Muscle of leg (tissue), 16 donors: ENCODE measurements around the gene ZCCHC10. TPM values are rescaled to one million over a fixed set of nuclear protein-coding genes. Genes with fewer than 3 reads are reported as not detected.

Experiments used
- DNase-seq: peaks from one replicate; pipeline ENCODE4 v3.0.0; 2013
- H3K27ac ChIP-seq: one replicate; pipeline ENCODE4 v1.5.1; 2013; ENCODE audit warnings: mild to moderate bottlenecking, low read length, control low read depth
- H3K27me3 ChIP-seq: one replicate; pipeline ENCODE4 v1.6.1; 2013; ENCODE audit warnings: low read length; ENCODE audit not compliant: control insufficient read depth, insufficient read depth
- H3K36me3 ChIP-seq: one replicate; pipeline ENCODE4 v1.6.1; 2013; ENCODE audit warnings: low read length; ENCODE audit not compliant: control insufficient read depth, insufficient read depth
- H3K4me1 ChIP-seq: one replicate; pipeline ENCODE4 v1.6.1; 2013; ENCODE audit warnings: low read length; ENCODE audit not compliant: control insufficient read depth, insufficient read depth
- H3K4me3 ChIP-seq: one replicate; pipeline ENCODE4 v1.5.1; 2013; ENCODE audit warnings: low read length, control low read depth
- H3K9me3 ChIP-seq: replicated peaks from 2 replicates; pipeline ENCODE4 v1.6.1; 2013; ENCODE audit warnings: low read depth, low read length; ENCODE audit not compliant: control insufficient read depth
- WGBS: methylation state at CpG from one replicate; pipeline ENCODE4 v1.1.5; 2013; ENCODE audit warnings: missing lambda C conversion rate; ENCODE audit not compliant: insufficient coverage; 5-methylcytosine and 5-hydroxymethylcytosine counted together
- long read RNA-seq, 11 donors: transcript quantifications; one replicate each; lab custom pipeline, GENCODE V29; 2026
- polyA plus RNA-seq, 8 donors: library from polyadenylated mRNA; unstranded; fragments of 120-200 nt; gene quantifications; one replicate each; pipeline versions ENCODE4 v1.2.1 to v1.2.3, GENCODE V29; 2013; ENCODE audit warnings: inconsistent platforms in 1 of 8, low replicate concordance in 1 of 8; ENCODE audit not compliant: insufficient read length in 8 of 8, insufficient read depth in 1 of 8
- total RNA-seq: library from RNA; stranded (reverse); fragments of 120-200 nt; gene quantifications from one replicate; pipeline ENCODE4 v1.2.4, GENCODE V29; 2013

Gene ZCCHC10
- total RNA-seq (11.6 TPM), polyA plus RNA-seq (10 to 100 TPM; 17.6 to 28.0 (median 23.0) TPM)
- long read RNA-seq, donor 1, partial matches to known transcripts: 0 of 7 reads
- long read RNA-seq, donor 1, other reads (novel, unspliced or antisense): 0 of 7 reads
- long read RNA-seq, donor 2, partial matches to known transcripts: 0 of 2 reads
- long read RNA-seq, donor 2, other reads (novel, unspliced or antisense): 0 of 2 reads
- long read RNA-seq, donor 3, transcript ZCCHC10-201 (4 exons, 2,178 nt): major isoform, 8 of 14 reads
- long read RNA-seq, donor 3, partial matches to known transcripts: 0 of 14 reads
- long read RNA-seq, donor 3, other reads (novel, unspliced or antisense): 0 of 14 reads
- long read RNA-seq, donor 4, partial matches to known transcripts: 0 of 7 reads
- long read RNA-seq, donor 4, other reads (novel, unspliced or antisense): 0 of 7 reads
- long read RNA-seq, donor 5, transcript ZCCHC10-201 (4 exons, 2,178 nt): major isoform, 15 of 28 reads
- long read RNA-seq, donor 5, partial matches to known transcripts: 0 of 28 reads
- long read RNA-seq, donor 5, other reads (novel, unspliced or antisense): 0 of 28 reads
- long read RNA-seq, donor 6, transcript ZCCHC10-207 (5 exons, 1,070 nt): minor isoform, 5 of 26 reads
- long read RNA-seq, donor 6, transcript ZCCHC10-203 (3 exons, 325 nt): minor isoform, 6 of 26 reads
- long read RNA-seq, donor 6, transcript ZCCHC10-201 (4 exons, 2,178 nt): major isoform, 12 of 26 reads
- long read RNA-seq, donor 6, partial matches to known transcripts: 0 of 26 reads
- long read RNA-seq, donor 6, other reads (novel, unspliced or antisense): 0 of 26 reads
- long read RNA-seq, donor 7, transcript ZCCHC10-201 (4 exons, 2,178 nt): major isoform, 5 of 13 reads
- long read RNA-seq, donor 7, partial matches to known transcripts: 0 of 13 reads
- long read RNA-seq, donor 7, other reads (novel, unspliced or antisense): 0 of 13 reads
- long read RNA-seq, donor 8, partial matches to known transcripts: 15 of 34 reads
- long read RNA-seq, donor 8, other reads (novel, unspliced or antisense): 11 of 34 reads
- long read RNA-seq, donor 9, partial matches to known transcripts: 0 of 6 reads
- long read RNA-seq, donor 9, other reads (novel, unspliced or antisense): 0 of 6 reads
- long read RNA-seq, donor 10, transcript ZCCHC10-201 (4 exons, 2,178 nt): major isoform, 12 of 21 reads
- long read RNA-seq, donor 10, partial matches to known transcripts: 0 of 21 reads
- long read RNA-seq, donor 10, other reads (novel, unspliced or antisense): 0 of 21 reads
- long read RNA-seq, donor 11, partial matches to known transcripts: 0 of 9 reads
- long read RNA-seq, donor 11, other reads (novel, unspliced or antisense): 0 of 9 reads

DNA sequence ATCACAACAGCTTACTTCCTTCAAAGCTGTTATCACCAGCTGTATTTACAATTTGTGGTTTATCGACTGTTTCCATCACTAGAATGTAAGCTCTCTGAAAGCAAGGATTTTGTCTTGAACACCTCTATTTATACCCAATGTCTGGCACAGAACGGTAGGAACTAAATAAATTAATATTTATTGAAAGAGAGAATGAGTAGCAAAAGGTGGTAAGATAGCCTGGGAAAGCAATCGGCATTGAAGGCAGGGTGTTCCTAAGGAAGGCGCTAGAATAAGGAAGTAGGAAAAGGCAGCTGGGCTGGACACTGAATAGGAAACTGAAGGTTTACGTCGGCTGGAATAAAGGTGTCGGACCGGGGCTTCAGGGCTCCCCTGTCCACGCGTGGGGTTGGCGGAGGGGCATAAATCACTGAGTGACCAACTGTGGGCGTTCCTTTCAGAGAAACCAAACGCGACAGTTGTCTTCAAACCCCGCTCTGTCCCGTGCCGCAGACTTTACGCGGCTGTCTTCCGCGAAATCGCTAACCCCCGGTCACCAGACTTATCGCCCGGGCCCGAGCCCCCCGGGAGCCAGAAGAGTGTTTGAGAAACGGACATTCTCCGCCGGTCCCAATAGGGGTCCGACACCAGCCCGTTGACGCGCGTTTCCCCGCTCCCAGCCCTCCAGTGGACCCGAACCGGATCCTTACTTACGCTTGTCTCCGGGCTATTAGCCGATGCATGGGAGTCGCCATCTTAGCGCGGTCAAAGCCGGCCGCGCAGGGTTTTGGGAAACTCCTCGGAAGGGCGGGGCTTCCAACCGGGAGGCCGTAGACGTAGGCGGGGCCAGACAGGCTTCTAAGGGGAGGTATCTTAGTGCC lies at the start of gene ZCCHC10:
TSS of gene ZCCHC10 (minus strand) at position 746 of the 860 bp plus-strand sequence. CDS start at position 734, 12 bp downstream.
- under 1% methylated on average over 50 of the region's 53 CpGs for WGBS

DNA sequence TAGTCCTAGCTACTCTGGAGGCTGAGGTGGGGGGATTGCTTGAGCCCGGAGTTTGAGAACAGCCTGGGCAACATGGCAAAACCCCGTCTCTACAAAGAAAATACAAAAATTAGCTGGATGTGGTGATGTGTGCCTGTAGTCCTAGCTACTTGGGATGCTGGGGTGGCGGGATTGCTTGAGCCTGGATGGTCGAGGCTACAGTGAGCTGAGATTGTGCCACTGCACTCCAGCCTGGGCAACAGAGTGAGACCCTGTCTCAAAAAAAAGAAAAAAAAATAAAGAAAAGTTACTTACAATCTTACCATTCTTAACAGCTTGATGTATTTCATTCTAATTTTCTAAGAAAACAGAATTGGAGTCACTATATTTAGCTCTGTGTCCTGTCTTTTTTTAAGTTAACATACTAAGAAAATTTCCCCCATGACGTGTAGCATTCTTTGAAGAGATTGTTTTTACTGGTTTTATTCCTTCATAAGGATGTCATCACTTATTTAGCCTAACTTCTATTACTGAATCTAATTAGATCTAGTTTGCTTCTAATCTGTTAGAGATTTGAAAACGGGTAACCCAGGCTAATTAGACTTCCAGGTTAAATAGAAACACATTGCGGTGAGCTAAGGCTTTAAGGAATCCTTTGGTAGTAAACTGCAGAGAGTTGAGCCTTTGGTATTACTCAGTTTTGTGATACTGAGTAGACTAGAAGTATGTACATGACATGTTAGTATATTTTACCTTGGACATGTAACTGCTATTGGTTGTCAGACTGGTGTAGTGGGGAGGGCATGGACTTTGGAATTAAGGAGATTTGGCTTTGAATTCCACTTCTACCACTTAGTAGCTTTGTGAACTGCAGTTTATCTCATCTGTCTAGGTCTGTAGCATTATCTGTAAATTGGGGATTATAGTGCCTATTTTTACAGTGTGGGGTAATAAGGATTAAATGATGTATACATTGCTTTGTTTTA lies 49.5 kb upstream of the ZCCHC10 start:
- no CpG with 5 or more reads among the region's 7 CpGs for WGBS
- no peaks in the 10 kb centered on the region for H3K4me1 ChIP-seq
- H3K36me3 ChIP-seq: peaks cover 36% of the 10 kb centered on the region
- H3K4me3 ChIP-seq: no peak overlapping the region
- no peak overlapping the region for H3K27ac ChIP-seq
- no peaks in the 10 kb centered on the region for H3K27me3 ChIP-seq
- no peak for DNase-seq
- H3K9me3 ChIP-seq: no peaks in the 10 kb centered on the region

More for the DNA sequence above, at the start of gene ZCCHC10:
- H3K4me1 ChIP-seq: peaks cover 7% of the 10 kb centered on the region
- peak within 1 kb of the TSS; percentile 100 for H3K27ac ChIP-seq
- H3K4me3 ChIP-seq: peak within 1 kb of the TSS; percentile 98
- H3K36me3 ChIP-seq: peaks cover 3% of the 10 kb centered on the region
- DNase-seq: peak; percentile 99
- H3K9me3 ChIP-seq: no peaks in the 10 kb centered on the region
- H3K27me3 ChIP-seq: no peaks in the 10 kb centered on the region

DNA sequence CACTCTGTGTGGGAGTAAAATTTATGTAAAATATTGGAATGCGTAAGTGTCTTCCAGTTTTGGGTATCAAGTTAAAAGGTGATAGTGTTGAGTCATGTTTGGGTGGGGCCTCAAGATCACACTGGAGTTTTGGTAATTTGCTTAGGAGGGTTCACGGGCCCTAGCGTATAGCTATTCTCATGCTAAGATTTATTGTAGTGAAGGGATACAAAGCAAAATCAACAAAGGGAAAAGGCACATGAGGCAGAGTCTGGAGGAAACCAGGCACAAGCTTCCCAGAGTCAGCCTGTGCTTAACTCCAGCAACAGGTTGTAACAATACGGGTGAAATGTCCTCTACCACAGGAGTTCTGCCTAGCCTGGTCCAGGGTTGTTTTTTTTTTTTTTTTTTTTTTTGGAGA lies 45.7 kb upstream of the ZCCHC10 start:
- Histone ChIP-seq H3K9me3 (no peaks in the 10 kb centered on the region), H3K4me1 (no peaks in the 10 kb centered on the region), H3K27ac (no peak overlapping the region), H3K27me3 (no peaks in the 10 kb centered on the region), H3K4me3 (no peak overlapping the region), H3K36me3 (peaks cover 61% of the 10 kb centered on the region)
- 86% methylated on average over 3 of the region's 4 CpGs for WGBS
- no peak for DNase-seq

DNA sequence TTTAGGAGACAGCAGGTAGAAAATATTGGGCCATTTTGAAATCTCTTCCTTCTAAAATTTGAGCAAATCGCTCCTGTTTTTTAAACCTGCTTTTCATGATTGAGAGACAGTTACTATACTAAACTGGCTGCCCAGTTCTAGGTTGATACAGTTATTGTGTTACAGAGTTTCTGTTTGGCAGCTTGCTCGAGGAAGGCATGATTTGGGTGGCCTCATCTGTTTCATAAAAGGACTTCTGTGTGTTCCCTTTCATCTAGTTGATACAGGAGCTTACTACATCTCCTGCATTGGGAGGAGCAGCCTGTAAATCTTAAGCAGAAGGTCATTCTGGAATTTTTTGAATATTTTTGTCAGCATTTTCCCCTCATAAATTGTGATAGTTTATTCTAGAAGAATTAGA lies 39.7 kb upstream of the ZCCHC10 start:
- peaks cover 38% of the 10 kb centered on the region for H3K36me3 ChIP-seq
- no peak for DNase-seq
- no peak overlapping the region for H3K27ac ChIP-seq
- H3K27me3 ChIP-seq: no peaks in the 10 kb centered on the region
- H3K4me3 ChIP-seq: no peak overlapping the region
- H3K4me1 ChIP-seq: no peaks in the 10 kb centered on the region
- no peaks in the 10 kb centered on the region for H3K9me3 ChIP-seq
- 100% methylated on average over 1 of the region's 2 CpGs for WGBS

DNA sequence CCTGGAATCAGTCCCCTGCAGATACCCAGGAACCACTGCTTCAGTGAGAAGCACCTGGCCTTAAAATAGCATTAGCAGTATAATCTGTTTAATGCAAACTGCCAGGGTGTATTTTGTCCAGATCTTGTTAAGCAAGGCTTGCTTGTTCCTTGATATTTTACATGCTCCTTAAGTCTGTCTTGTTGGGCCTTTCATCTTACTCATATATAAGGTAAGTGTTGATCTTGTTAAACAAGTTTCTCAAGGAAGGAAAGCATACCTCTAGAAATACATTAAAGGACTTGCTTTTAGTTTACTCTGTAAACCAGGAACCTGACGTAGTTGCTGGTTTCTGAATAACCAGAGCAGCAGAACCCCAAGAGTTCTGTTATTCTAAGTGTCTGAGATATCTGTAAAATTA lies 39.1 kb upstream of the ZCCHC10 start:
- Histone ChIP-seq H3K4me3 (no peak overlapping the region), H3K36me3 (peaks cover 32% of the 10 kb centered on the region), H3K4me1 (no peaks in the 10 kb centered on the region), H3K9me3 (no peaks in the 10 kb centered on the region), H3K27me3 (no peaks in the 10 kb centered on the region), H3K27ac (no peak overlapping the region)
- no peak for DNase-seq
- no CpG with 5 or more reads among the region's 1 CpG for WGBS

DNA sequence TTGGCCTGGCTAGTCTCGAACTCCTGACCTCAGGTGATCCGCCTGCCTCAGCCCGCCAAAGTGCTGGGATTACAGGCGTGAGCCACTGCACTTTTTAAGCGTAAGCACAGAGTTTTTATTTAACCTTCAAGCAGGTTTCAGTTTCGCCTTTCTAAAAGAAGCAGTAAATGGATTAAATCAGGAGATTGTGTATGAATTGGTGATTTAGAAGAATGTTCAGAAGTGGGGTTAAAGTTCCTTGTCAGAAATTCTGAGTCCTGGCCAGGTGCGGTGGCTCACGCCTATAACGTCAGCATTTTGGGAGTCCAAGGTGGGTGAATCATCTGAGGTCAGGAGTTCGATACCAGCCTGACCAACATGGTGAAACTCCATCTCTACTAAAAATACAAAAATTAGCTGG lies 37.6 kb upstream of the ZCCHC10 start:
- DNase-seq: no peak
- no peak overlapping the region for H3K4me3 ChIP-seq
- H3K27ac ChIP-seq: no peak overlapping the region
- peaks cover 19% of the 10 kb centered on the region for H3K36me3 ChIP-seq
- WGBS: 95% methylated on average over 3 of the region's 10 CpGs
- H3K9me3 ChIP-seq: no peaks in the 10 kb centered on the region
- H3K4me1 ChIP-seq: no peaks in the 10 kb centered on the region
- H3K27me3 ChIP-seq: no peaks in the 10 kb centered on the region

DNA sequence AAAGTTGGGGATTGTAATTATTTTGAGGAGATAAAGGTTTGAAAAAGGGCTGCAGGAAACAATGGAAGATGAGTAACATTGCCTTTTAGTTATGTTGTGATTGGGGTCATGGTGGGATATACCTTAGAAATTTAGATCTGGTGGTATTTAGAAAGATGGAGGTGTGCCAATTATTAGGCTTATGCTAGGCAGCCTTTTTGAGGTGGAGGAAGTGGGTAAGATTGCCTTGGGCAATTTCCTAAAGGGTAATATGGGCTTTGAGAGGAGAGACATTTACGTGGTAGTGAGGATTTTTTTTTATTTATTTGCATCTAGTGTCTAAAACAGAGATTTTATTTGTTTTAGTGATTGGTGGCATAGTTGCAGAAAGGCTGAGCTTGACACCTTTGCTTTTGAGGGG lies 35.9 kb upstream of the ZCCHC10 start:
- Histone ChIP-seq H3K9me3 (no peaks in the 10 kb centered on the region), H3K27ac (no peak overlapping the region), H3K4me1 (no peaks in the 10 kb centered on the region), H3K4me3 (no peak overlapping the region), H3K27me3 (no peaks in the 10 kb centered on the region), H3K36me3 (peaks cover 6% of the 10 kb centered on the region)
- no peak for DNase-seq
- WGBS: 80% methylated on average over 1 of the region's 1 CpG

DNA sequence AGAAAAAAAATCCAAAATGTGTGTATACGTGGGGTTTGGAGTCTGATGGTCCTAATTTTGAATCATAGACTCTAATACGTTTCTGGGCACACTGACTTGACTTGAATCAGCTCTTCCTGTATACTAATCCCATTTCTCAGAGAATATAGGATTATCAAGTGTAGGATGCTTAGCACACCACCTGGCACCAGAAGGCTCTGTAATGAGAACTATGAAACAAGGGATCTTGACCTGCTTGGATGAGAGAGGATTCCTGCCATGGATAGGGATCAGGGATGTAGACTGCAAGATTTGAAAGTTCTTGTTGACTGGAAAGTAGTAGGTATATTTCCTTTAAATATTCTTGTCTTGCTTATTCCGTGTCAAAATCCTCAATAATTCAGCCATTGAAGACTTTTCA lies 33.3 kb upstream of the ZCCHC10 start:
- Histone ChIP-seq H3K4me1 (no peaks in the 10 kb centered on the region), H3K27ac (no peak overlapping the region), H3K4me3 (no peak overlapping the region), H3K9me3 (no peaks in the 10 kb centered on the region), H3K36me3 (no peaks in the 10 kb centered on the region), H3K27me3 (no peaks in the 10 kb centered on the region)
- WGBS: no CpG with 5 or more reads among the region's 3 CpGs
- no peak for DNase-seq
